Subcutaneous adipose tissue (tissue), 4 donors: ENCODE measurements around the gene GPR78. TPM values are rescaled to one million over a fixed set of nuclear protein-coding genes. Genes with fewer than 3 reads are reported as not detected.

Source experiments
- total RNA-seq, 4 donors: library from RNA; depleted of rRNA; stranded (reverse); fragments of >200 nt; gene quantifications; one replicate each; pipeline ENCODE4 v1.1.0, GENCODE V29; 2016
- TF ChIP-seq, protein P1 (sequence below): fragments of 450-650 bp; IDR thresholded peaks from one replicate; pipeline ENCODE4 v1.5.1; 2016; ENCODE audit warnings: low read depth, mild to moderate bottlenecking, control low read depth, antibody characterized with exemption, moderate library complexity

The GPR78 gene
- total RNA-seq, 4 donors from 2014 or later, result not detected

- TF ChIP-seq, protein P1, sequence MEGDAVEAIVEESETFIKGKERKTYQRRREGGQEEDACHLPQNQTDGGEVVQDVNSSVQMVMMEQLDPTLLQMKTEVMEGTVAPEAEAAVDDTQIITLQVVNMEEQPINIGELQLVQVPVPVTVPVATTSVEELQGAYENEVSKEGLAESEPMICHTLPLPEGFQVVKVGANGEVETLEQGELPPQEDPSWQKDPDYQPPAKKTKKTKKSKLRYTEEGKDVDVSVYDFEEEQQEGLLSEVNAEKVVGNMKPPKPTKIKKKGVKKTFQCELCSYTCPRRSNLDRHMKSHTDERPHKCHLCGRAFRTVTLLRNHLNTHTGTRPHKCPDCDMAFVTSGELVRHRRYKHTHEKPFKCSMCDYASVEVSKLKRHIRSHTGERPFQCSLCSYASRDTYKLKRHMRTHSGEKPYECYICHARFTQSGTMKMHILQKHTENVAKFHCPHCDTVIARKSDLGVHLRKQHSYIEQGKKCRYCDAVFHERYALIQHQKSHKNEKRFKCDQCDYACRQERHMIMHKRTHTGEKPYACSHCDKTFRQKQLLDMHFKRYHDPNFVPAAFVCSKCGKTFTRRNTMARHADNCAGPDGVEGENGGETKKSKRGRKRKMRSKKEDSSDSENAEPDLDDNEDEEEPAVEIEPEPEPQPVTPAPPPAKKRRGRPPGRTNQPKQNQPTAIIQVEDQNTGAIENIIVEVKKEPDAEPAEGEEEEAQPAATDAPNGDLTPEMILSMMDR, result no peak
Observed at GRCh38 chr4:8559011-8559410, 21.2 kb upstream of the GPR78 start.

DNA sequence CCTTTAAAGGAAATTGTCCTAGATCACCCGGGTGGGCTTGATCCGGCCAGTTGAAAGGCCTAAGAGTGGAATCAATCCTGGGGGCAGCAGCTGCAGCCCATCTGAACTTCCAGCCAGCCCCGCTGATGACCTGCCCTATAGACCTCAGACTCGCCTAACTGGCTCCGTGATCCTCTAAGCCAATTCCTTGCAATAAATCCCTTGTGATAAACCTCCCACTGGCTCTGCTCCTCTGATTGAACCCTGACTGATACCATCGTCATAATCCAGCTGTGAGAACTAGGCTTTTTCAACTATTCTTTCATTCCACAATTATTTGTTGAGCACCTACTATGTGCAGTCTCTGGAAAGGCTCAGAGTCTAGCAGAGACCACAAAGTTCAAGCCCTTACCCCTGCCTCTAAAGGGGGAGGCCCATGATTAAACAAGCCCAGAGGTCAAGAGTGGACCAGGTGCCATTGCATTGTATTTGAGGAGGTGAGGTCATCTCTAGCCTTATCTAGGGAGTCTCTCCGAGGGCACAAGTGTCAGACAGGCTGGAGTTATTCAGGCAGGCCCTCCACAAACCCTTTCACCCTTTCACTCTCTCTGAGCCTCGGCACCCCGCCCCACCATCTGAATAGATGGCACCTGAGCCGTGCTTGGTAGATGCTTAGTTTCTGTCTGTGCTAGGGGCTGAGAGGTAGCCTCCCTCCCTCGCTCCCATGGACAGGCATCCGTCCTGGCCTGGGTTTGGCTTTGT is 20.5 kb upstream of the GPR78 start:
- TF ChIP-seq, protein P1, result no peak

DNA sequence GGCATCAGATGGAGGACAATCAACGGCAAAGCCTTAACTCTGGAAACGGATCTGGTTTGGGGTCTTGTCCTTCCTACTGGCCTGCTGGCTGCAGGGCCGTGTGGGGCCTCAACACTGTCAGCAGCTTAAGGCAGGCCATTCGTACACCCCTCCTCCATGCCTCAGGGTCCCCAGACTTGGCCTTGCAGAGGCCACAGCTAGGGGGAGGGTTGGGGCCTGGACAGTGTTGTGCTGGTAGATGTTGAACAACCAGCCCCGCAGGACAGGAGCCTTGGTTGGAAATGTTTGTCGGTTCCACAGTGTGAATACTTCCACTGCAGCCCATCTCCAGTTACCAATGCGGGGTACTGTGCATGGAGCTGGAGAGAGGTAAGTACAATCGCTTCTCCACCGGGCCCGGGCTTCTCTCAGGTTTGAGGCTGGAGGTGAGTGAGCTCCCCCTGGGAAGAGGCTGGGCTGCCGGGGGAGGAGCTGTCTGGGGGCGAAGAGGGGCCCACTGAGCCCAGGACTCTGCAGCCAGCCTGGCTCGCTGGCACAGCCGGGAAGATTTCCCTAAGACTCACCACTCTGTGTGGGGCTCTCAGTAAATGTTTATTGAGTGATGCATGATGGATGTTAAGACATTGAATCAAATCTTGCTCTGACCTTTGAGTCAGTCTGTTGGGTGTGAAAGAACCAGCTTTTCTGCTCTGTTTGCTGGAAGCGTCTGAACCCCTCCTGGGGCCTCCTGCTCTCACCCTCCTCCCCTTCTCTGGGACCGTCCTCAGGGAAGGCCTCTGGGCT is 19.7 kb upstream of the GPR78 start:
- TF ChIP-seq, protein P1, result no peak

- TF ChIP-seq, protein P1, result no peak
Observed at GRCh38 chr4:8564595-8564994, 15.6 kb upstream of the GPR78 start.

- TF ChIP-seq, protein P1, result no peak
Observed at GRCh38 chr4:8568068-8568668, 12.0 kb upstream of the GPR78 start.

DNA sequence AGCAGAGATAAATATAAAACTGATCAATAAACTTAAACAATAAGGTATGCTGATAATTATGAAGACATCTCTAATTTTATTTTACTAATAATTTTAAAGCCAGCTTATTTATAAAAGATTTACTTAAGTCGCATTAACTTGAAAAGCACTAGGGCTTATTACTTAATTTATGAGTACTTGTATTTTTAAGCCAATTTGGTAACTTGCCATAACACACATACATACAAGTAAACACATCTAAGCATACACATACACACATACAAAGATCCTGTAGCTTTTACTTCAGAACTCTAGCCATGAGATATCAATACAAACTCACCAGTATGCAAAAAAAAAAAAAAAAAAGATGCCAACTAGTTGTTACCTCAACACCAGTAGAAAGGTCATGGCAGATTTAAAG is 10.0 kb upstream of the GPR78 start:
- TF ChIP-seq, protein P1, result no peak
